LNCaP clone FGC (cell line): Measurements from ENCODE around the gene DOK3.
"Not testable (repeated sequence)": the region's sequence is repeated elsewhere in the genome, so short reads cannot be mapped to it uniquely, and the experiment has no call there.

Source experiments
- DNase-seq: peaks from one replicate; pipeline ENCODE4 v3.0.0-alpha.2; 2011; ENCODE audit warnings: low read depth
- H3K4me3 ChIP-seq: 2 replicates; pipeline ENCODE4 v1.5.1; 2011; ENCODE audit warnings: mild to moderate bottlenecking, low read depth, low read length, control low read depth
- TF ChIP-seq, protein P1 (sequence below): IDR thresholded peaks from 2 replicates; pipeline ENCODE4 v1.5.1; 2012; ENCODE audit warnings: mild to moderate bottlenecking; ENCODE audit not compliant: control insufficient read depth, insufficient read depth; ENCODE audit errors: extremely low read depth

The DOK3 gene

DNA sequence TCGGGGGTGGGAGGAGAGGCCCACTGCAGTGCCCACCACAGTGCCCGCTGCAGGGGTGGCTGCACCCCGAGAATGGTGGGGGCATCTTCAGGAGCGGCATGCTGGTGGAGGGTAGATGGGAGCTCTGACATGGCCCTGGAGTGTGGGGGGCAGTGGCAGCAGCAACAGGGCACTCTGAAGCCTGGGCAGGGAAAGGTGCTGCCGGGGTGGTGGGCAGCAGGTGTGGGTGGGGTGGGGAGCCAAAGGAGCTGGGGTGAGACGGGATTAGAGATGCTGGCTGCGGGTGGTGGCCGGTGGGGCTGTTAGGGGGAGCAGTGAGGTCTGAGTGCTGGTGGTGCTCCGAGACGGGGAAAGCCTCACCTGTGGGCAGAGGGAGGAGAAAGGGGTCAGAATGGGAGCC is 26.8 kb upstream of the DOK3 start:
- TF ChIP-seq, protein P1, sequence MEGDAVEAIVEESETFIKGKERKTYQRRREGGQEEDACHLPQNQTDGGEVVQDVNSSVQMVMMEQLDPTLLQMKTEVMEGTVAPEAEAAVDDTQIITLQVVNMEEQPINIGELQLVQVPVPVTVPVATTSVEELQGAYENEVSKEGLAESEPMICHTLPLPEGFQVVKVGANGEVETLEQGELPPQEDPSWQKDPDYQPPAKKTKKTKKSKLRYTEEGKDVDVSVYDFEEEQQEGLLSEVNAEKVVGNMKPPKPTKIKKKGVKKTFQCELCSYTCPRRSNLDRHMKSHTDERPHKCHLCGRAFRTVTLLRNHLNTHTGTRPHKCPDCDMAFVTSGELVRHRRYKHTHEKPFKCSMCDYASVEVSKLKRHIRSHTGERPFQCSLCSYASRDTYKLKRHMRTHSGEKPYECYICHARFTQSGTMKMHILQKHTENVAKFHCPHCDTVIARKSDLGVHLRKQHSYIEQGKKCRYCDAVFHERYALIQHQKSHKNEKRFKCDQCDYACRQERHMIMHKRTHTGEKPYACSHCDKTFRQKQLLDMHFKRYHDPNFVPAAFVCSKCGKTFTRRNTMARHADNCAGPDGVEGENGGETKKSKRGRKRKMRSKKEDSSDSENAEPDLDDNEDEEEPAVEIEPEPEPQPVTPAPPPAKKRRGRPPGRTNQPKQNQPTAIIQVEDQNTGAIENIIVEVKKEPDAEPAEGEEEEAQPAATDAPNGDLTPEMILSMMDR: no peak
- H3K4me3 ChIP-seq: no peak overlapping the region
- no peak for DNase-seq

- H3K4me3 ChIP-seq: no peak overlapping the region
- no peak for DNase-seq
- TF ChIP-seq, protein P1: peak; percentile 37; the same call in 1 of the 2 replicates
Observed at GRCh38 chr5:177535125-177535524, 25.5 kb upstream of the DOK3 start.

- not testable (repeated sequence) for H3K4me3 ChIP-seq, DNase-seq
Observed at GRCh38 chr5:177534433-177534832, 24.8 kb upstream of the DOK3 start.

DNA sequence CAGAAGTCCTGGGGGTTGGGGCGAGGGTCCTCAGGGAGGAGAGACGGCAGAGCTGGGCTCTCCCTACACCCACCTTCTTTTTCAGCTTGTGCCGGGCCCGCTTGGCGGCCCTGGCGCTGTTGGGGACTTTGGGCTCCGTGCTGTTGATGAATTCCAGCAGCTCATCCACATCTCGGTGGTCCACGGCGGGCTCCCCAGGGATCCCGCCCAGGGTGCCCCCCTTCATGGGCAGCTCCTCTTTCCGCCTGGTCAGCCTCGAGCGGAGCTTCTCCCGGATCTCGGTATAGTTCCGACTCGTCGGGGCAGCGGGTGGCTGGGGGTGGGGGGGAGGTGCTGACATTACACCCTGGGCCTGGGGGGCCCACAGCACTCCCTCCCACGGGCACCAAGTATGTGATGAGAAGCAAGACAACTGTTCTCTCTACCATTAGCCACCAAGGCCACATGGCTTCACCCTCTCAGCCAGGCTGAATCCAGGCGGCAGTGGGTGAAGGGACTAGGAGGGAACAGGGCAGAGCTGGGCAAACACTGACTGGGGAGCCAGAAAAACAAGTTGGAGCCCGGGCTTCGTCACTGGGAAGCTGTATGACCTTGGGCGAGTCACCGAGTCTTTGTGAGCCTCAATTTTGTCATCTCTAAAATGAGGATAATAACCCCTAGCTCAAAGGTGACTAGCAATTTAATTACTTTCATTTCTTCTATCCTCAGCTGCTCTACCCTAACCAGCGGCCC is 21.7 kb upstream of the DOK3 start:
- peak; percentile 25 for DNase-seq
- TF ChIP-seq, protein P1: no peak
- H3K4me3 ChIP-seq: no peak overlapping the region

DNA sequence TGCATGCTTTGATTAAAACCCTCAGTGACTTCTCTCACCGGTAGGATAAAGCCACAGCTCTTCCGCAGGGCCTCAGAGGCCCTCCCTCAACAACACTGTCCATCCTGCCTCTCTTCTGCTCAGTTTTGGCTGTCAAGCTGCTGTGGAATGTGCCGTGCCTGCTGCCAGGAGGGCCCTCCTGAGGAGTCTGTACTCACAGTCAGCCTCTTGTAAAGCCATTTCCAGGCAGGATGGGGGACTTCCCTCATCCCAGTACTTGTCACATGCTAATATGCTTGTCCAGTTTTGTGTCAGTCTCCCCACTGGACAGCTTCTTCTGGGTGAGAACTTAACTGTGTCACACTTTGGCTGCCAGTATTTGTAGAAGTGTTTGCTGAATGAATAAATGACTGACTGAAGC is 21.0 kb upstream of the DOK3 start:
- TF ChIP-seq, protein P1: no peak
- no peak for DNase-seq
- H3K4me3 ChIP-seq: no peak overlapping the region

DNA sequence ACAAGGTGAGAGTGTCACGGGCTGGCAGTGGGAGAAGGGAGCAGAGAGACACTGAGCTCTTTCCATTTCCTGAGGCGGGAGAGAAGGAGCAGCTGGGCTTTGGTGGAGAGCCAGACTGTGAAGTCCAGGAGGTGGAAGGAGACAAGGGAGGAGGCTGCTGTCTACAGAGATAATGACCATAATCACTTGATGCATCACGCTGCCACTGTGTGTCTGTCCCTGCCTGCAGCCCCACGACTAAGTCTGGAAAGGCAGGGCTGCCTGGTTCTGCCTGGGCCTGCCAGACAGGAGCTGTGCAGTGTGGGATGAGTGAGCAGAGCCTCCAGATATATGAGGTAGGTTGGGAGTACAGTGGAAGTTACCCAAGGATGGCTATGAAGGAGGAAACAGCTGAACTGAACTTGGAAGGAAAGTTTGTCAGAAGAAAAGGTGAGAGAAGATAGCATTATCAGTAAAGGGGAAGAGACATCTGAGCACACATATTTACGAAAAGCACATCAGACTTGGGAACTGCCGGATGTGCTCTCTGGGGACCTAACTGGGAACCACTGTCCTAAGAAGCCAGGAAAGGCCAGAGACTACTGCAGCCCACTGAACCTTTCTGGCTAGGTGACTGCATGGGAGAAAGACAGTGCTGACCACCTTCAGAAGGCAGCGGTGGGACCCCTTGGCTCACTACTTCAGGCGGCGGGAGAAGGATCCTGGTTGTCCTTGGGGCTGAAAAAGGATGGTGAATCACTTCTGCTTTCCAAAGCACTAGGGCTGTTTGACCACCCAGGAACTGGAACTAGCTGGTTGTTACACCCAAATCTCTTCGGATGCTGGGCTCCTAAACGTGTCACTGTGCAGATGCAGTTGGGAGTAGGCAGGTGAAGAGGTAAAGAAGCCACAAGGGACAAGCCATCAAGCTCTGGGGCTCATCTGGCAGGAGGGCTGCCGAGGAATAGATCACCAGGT is 19.9 kb upstream of the DOK3 start:
- DNase-seq: no peak
- H3K4me3 ChIP-seq: no peak overlapping the region
- TF ChIP-seq, protein P1: no peak

DNA sequence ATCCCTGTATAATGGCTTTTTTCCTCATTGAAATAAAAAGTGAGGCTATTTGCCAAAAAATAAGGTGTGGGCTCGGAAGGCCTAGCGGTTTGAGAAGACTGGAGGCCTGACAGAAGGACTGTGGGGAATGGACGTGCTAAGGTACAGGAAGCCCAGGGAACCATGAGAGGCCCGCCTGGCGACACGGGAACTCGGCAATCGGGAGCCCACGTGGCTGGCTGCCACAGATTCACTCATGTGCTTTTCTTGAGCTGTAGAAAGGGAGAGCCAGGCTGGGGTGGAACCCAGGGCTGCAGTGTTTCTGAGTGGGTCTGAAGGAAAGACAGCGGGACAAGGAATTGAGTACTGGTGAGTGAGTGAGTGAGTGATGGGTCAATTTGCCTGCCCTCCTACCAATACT is 19.0 kb upstream of the DOK3 start:
- no peak overlapping the region for H3K4me3 ChIP-seq
- TF ChIP-seq, protein P1: no peak
- no peak for DNase-seq
